Lower leg skin (tissue), 3 donors: ENCODE results near the gene GOLGA6A.

Experiments
- CTCF ChIP-seq, 3 donors: fragments of 450-650 bp; IDR thresholded peaks; one replicate each; pipeline ENCODE4 v1.5.1; 2016; ENCODE audit warnings: antibody characterized with exemption in 3 of 3, mild to moderate bottlenecking in 3 of 3, moderate library complexity in 2 of 3
- POLR2A ChIP-seq, 2 donors: fragments of 450-650 bp; IDR thresholded peaks; one replicate each; pipeline ENCODE4 v1.6.1; 2016 to 2017; ENCODE audit warnings: antibody characterized with exemption in 2 of 2, mild to moderate bottlenecking in 1 of 2, moderate library complexity in 1 of 2

- TF ChIP-seq CTCF (IDR thresholded peaks at IDR 0.05) = no peak
- TF ChIP-seq POLR2A (IDR thresholded peaks at IDR 0.05) = no peak
These were observed 40.2 kb upstream of the GOLGA6A start for GRCh38 chr15:74122403-74123130.
